HEK293T (cell line): Measurements from ENCODE around the gene ELAVL4.

Experiments used
- BHLHE40 ChIP-seq: fragments of 450-650 bp; IDR thresholded peaks from 2 replicates; pipeline ENCODE4 v1.6.1; 2016; ENCODE audit warnings: mild to moderate bottlenecking, moderate library complexity, borderline replicate concordance
- CTBP1 ChIP-seq: fragments of 450-650 bp; IDR thresholded peaks from 2 replicates; pipeline ENCODE4 v1.6.1; 2016; ENCODE audit warnings: borderline replicate concordance
- ELF4 ChIP-seq: fragments of 450-650 bp; IDR thresholded peaks from 2 replicates; pipeline ENCODE4 v1.6.1; 2017; ENCODE audit warnings: antibody characterized with exemption
- FOXK2 ChIP-seq: fragments of 450-650 bp; IDR thresholded peaks from 2 replicates; pipeline ENCODE4 v1.6.1; 2016; ENCODE audit warnings: mild to moderate bottlenecking
- FOXM1 ChIP-seq: fragments of 450-650 bp; IDR thresholded peaks from 2 replicates; pipeline ENCODE4 v1.6.1; 2017; ENCODE audit warnings: mild to moderate bottlenecking, borderline replicate concordance
- HDGF ChIP-seq: fragments of 450-650 bp; IDR thresholded peaks from 2 replicates; pipeline ENCODE4 v1.6.1; 2017; ENCODE audit warnings: antibody characterized with exemption, borderline replicate concordance
- LEF1 ChIP-seq: fragments of 450-650 bp; IDR thresholded peaks from 2 replicates; pipeline ENCODE4 v1.6.1; 2017; ENCODE audit warnings: mild to moderate bottlenecking, borderline replicate concordance
- NFRKB ChIP-seq: fragments of 450-650 bp; IDR thresholded peaks from 2 replicates; pipeline ENCODE4 v1.6.1; 2016; ENCODE audit warnings: mild to moderate bottlenecking, moderate library complexity
- SP1 ChIP-seq: fragments of 450-650 bp; IDR thresholded peaks from 2 replicates; pipeline ENCODE4 v1.6.1; 2017
- SUZ12 ChIP-seq: fragments of 450-650 bp; IDR thresholded peaks from 2 replicates; pipeline ENCODE4 v1.6.1; 2016; ENCODE audit warnings: mild to moderate bottlenecking
- TARDBP ChIP-seq: fragments of 450-650 bp; IDR thresholded peaks from 2 replicates; pipeline ENCODE4 v1.6.1; 2016
- ZNF384 ChIP-seq: fragments of 450-650 bp; IDR thresholded peaks from 2 replicates; pipeline ENCODE4 v1.6.1; 2016

DNA sequence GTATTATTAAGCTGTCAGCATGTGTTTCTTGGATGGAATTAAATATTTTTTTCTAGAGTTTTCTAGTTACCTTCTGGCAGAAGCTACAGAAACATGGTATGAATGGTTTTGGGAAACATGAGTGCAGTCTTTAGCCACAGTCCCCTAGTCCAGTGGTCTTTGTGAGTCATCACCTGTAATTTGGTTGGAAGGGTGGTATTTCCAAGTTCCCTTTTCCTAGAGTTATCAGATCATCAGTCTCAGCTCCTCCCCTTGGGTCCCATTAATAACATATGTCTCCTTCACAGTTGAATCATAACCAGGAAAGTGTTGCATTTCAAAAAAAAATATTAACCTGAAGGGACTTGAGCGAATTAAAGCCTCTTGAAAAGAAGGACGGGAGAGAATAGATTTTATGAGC, 27.0 kb downstream of the ELAVL4 start:
- TF ChIP-seq FOXM1 (no peak), TARDBP (no peak), SUZ12 (no peak), HDGF (no peak), SP1 (no peak), NFRKB (no peak), ELF4 (no peak), CTBP1 (no peak), LEF1 (no peak), BHLHE40 (no peak), ZNF384 (no peak), FOXK2 (no peak)
